KMS-11 (cell line): ENCODE measurements around the gene ALDH16A1.

ENCODE experiments used
- H2AFZ ChIP-seq: fragments of 200-600 bp; sonication (generic); 2 replicates; pipeline ENCODE4 v1.6.1; 2016; ENCODE audit warnings: antibody characterized with exemption, mixed run types, low read depth
- H3K27ac ChIP-seq: fragments of 200-600 bp; sonication (generic); 2 replicates; pipeline ENCODE4 v1.6.1; 2016; ENCODE audit warnings: mild to moderate bottlenecking, mixed run types
- H3K27me3 ChIP-seq: fragments of 200-600 bp; sonication (generic); 2 replicates; pipeline ENCODE4 v1.6.1; 2017; ENCODE audit warnings: mild to moderate bottlenecking, low read depth, mixed run types, moderate library complexity; ENCODE audit not compliant: insufficient read depth
- H3K36me3 ChIP-seq: fragments of 200-600 bp; sonication (generic); 2 replicates; pipeline ENCODE4 v1.6.1; 2017; ENCODE audit warnings: mild to moderate bottlenecking, mixed run types; ENCODE audit not compliant: insufficient read depth
- H3K4me1 ChIP-seq: fragments of 200-600 bp; sonication (generic); 2 replicates; pipeline ENCODE4 v1.6.1; 2016; ENCODE audit warnings: mild to moderate bottlenecking, low read depth, mixed run types; ENCODE audit not compliant: poor library complexity, severe bottlenecking
- H3K4me2 ChIP-seq: fragments of 200-600 bp; sonication (generic); 2 replicates; pipeline ENCODE4 v1.7.0; 2016; ENCODE audit warnings: mild to moderate bottlenecking, mixed run types
- H3K4me3 ChIP-seq: fragments of 200-600 bp; sonication (generic); IDR thresholded peaks from 2 replicates; pipeline ENCODE4 v1.6.1; 2017; ENCODE audit warnings: low read depth, low read length, mixed read lengths; ENCODE audit not compliant: insufficient read depth
- H3K79me2 ChIP-seq: fragments of 200-600 bp; sonication (generic); 2 replicates; pipeline ENCODE4 v1.6.1; 2016; ENCODE audit warnings: low read depth, mixed run types; ENCODE audit not compliant: insufficient read depth
- H3K9ac ChIP-seq: fragments of 200-600 bp; sonication (generic); 2 replicates; pipeline ENCODE4 v1.6.1; 2016; ENCODE audit warnings: mild to moderate bottlenecking, mixed run types
- H4K20me1 ChIP-seq: fragments of 200-600 bp; sonication (generic); 2 replicates; pipeline ENCODE4 v1.6.1; 2016; ENCODE audit warnings: mild to moderate bottlenecking, mixed run types; ENCODE audit not compliant: insufficient read depth
- CTCF ChIP-seq: fragments of 200-600 bp; sonication (generic); conservative IDR thresholded peaks from 2 replicates; pipeline ENCODE4 v1.6.1; 2017; ENCODE audit warnings: low read depth, mild to moderate bottlenecking, antibody characterized with exemption, low read length, moderate library complexity, mixed read lengths

Gene ALDH16A1

DNA sequence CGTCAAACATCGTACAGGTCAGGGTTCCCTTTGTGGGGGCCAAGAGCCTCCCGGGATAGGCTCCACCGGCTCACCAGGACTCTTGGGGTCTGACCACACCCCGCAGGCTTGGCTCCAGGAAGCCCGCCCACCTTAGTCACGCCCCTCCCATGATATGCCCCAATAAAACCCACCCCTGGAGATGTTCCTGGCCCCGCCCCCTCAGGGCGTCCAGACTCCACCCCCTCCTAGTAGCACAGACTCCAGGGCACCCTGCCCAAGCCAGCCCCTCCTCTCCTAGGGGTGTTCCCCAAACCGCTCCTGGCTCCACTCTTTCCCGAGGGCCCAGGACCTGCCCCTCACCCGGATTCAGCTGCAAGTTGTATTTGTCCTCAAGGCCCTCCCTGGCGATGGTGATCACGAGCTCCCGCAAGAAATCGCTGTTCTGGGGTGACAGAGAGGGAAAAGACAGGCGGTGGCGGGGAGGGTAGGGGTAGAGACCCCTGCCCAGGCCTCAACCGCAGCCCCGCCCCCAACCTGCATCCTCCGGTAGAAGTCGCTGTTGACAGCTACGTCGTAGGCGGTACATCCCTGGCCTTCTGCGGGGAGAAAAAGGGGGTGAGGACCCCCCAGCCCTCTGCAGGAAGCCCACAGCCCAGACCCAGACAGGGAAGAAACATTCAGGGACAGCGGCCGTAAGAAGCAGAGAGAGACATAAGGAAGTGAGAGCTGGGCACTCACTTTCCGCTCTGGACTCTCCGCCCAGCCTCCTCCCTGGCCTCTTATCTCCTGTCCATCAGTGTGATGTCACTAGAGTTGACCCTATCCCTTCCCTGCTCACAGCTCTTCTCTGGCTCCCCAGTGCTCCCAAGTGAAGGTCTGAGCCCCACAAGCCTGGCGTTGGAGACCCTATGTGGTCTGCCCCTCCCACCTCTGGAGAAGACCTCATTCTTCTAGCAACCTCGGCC lies 5.3 kb upstream of the ALDH16A1 start:
- no peaks in the 10 kb centered on the region for H4K20me1 ChIP-seq
- H3K27ac ChIP-seq, result no peak overlapping the region
- no peak overlapping the region for H3K9ac ChIP-seq
- no peaks in the 10 kb centered on the region for H3K36me3 ChIP-seq
- H3K4me3 ChIP-seq, result no peak overlapping the region
- TF ChIP-seq CTCF, result no peak
- no peaks in the 10 kb centered on the region for H3K27me3 ChIP-seq
- H2AFZ ChIP-seq, result no peak overlapping the region
- H3K4me1 ChIP-seq, result peaks cover 21% of the 10 kb centered on the region
- peaks cover 9% of the 10 kb centered on the region; the same call in 1 of the 2 replicates for H3K79me2 ChIP-seq
- no peak overlapping the region for H3K4me2 ChIP-seq

DNA sequence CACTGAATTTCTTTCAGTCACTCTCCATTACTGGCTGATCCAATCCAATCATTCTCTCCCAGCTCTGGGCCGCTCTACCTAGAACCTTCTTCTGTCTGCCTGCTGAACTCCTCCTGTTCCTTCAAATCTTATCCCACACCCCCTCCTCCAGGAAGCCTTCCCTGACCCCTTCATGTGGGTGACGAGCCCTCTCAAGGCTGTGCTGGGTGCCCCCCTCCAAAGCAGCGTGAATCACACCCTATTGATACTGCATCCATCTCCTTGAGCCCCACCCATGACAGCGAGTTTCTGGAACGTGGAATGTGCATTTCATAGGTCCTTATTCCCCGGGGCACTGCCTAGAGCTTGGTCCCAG lies 4.6 kb upstream of the ALDH16A1 start:
- H3K79me2 ChIP-seq, result peaks cover 9% of the 10 kb centered on the region; the same call in 1 of the 2 replicates
- no peak overlapping the region for H3K9ac ChIP-seq
- no peak overlapping the region for H2AFZ ChIP-seq
- H3K27me3 ChIP-seq, result no peaks in the 10 kb centered on the region
- H3K4me3 ChIP-seq, result no peak overlapping the region
- no peak for TF ChIP-seq CTCF
- H3K4me1 ChIP-seq, result peaks cover 21% of the 10 kb centered on the region
- no peaks in the 10 kb centered on the region for H4K20me1 ChIP-seq
- no peak overlapping the region for H3K27ac ChIP-seq
- no peak overlapping the region for H3K4me2 ChIP-seq
- H3K36me3 ChIP-seq, result no peaks in the 10 kb centered on the region

DNA sequence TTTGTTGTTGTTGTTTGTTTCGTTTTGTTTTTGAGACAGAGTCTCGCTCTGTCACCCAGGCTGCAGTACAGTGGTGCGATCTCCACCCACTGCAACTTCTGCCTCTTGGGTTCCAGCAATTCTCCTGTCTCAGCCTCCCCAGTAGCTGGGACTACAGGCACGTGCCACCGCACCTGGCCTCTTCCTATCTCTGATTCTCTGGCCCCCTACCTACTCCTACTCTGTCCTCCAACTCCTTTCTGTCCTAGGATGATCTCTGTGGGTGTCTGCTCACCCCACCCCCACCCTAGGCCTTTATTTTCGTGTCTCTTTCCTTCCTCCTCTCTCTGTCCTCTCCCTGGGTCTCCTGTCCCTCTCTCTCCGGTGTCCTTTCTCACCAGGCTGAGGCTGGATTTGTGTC lies 2.6 kb upstream of the ALDH16A1 start:
- Histone ChIP-seq H3K27me3 (no peaks in the 10 kb centered on the region), H2AFZ (no peak overlapping the region), H3K79me2 (peaks cover 24% of the 10 kb centered on the region), H3K4me3 (no peak overlapping the region), H4K20me1 (no peaks in the 10 kb centered on the region), H3K27ac (no peak overlapping the region), H3K4me2 (peak overlapping the region; percentile 70; the same call in 1 of the 2 replicates), H3K4me1 (peaks cover 28% of the 10 kb centered on the region), H3K9ac (no peak overlapping the region), H3K36me3 (no peaks in the 10 kb centered on the region)
- TF ChIP-seq CTCF, result no peak

GRCh38 chr19:49451430-49452181 lies 1.4 kb upstream of the ALDH16A1 start, which contains the start of gene PIH1D1:
PIH1D1 (minus strand) TSS chr19:49451814; CDS start chr19:49451574, 240 bp downstream.
- Histone ChIP-seq H2AFZ (peak within 1 kb of the TSS; percentile 60; the same call in 1 of the 2 replicates), H3K36me3 (no peaks in the 10 kb centered on the region), H3K27me3 (no peaks in the 10 kb centered on the region), H3K4me2 (peak within 1 kb of the TSS; percentile 70), H3K79me2 (peaks cover 24% of the 10 kb centered on the region), H3K9ac (peak within 1 kb of the TSS; percentile 81; the same call in 1 of the 2 replicates), H3K27ac (peak within 1 kb of the TSS; percentile 88), H3K4me1 (peaks cover 39% of the 10 kb centered on the region), H4K20me1 (no peaks in the 10 kb centered on the region), H3K4me3 (peak within 1 kb of the TSS; percentile 39)
- TF ChIP-seq CTCF, result no peak
